ENCODE results near the gene SLC6A17. TPM values are rescaled to one million over a fixed set of nuclear protein-coding genes. Genes with fewer than 3 reads are reported as not detected.
A peak's percentile ranks its signal among the peaks of the same experiment; 100 is the strongest.

SLC6A17 gene
- total RNA-seq, 1 experiment from 2014 or later = 0.59 TPM

GRCh38 chr1:110135666-110136065 is 14.6 kb upstream of the SLC6A17 start:
- DNase-seq (ENCODE audit: low read depth) = no peak

GRCh38 chr1:110136911-110137310 is 13.4 kb upstream of the SLC6A17 start:
- peak; percentile 29 for DNase-seq (ENCODE audit: low read depth)

- DNase-seq (ENCODE audit: low read depth) = no peak
Observed at GRCh38 chr1:110138956-110139355, 11.3 kb upstream of the SLC6A17 start.

GRCh38 chr1:110144366-110144765 is 5.9 kb upstream of the SLC6A17 start:
- no peak for DNase-seq (ENCODE audit: low read depth)

GRCh38 chr1:110148961-110149360 is 1.3 kb upstream of the SLC6A17 start:
- DNase-seq (ENCODE audit: low read depth) = no peak

- DNase-seq (ENCODE audit: low read depth) = no peak
Observed at GRCh38 chr1:110151175-110151669, 928 bp downstream of the SLC6A17 start.

GRCh38 chr1:110152133-110152785 is 2.0 kb downstream of the SLC6A17 start:
- peak; percentile 75 for DNase-seq (ENCODE audit: low read depth)

GRCh38 chr1:110153407-110153950 is 3.2 kb downstream of the SLC6A17 start:
- DNase-seq (ENCODE audit: low read depth) = no peak

GRCh38 chr1:110155878-110156522 is 5.7 kb downstream of the SLC6A17 start:
- peak; percentile 44 for DNase-seq (ENCODE audit: low read depth)

- no peak for DNase-seq (ENCODE audit: low read depth)
Observed at GRCh38 chr1:110158261-110158660, 8.0 kb downstream of the SLC6A17 start.

GRCh38 chr1:110159168-110159567 is 8.9 kb downstream of the SLC6A17 start:
- DNase-seq (ENCODE audit: low read depth) = no peak

- no peak for DNase-seq (ENCODE audit: low read depth)
Observed at GRCh38 chr1:110160538-110161100, 10.3 kb downstream of the SLC6A17 start.

- no peak for DNase-seq (ENCODE audit: low read depth)
Observed at GRCh38 chr1:110161165-110161564, 10.9 kb downstream of the SLC6A17 start.

GRCh38 chr1:110161849-110162248 is 11.6 kb downstream of the SLC6A17 start:
- no peak for DNase-seq (ENCODE audit: low read depth)

GRCh38 chr1:110163591-110163990 is 13.3 kb downstream of the SLC6A17 start:
- no peak for DNase-seq (ENCODE audit: low read depth)

GRCh38 chr1:110164725-110165350 is 14.5 kb downstream of the SLC6A17 start:
- DNase-seq (ENCODE audit: low read depth) = no peak

GRCh38 chr1:110165761-110166231 is 15.5 kb downstream of the SLC6A17 start:
- DNase-seq (ENCODE audit: low read depth) = no peak

- DNase-seq (ENCODE audit: low read depth) = no peak
Observed at GRCh38 chr1:110166861-110167260, 16.6 kb downstream of the SLC6A17 start.

GRCh38 chr1:110170766-110171733 is 20.8 kb downstream of the SLC6A17 start:
- DNase-seq (ENCODE audit: low read depth) = no peak

- no peak for DNase-seq (ENCODE audit: low read depth)
Observed at GRCh38 chr1:110172001-110172400, 21.7 kb downstream of the SLC6A17 start.
